HG03442 (cell line): ENCODE results near the gene DLGAP1.

Experiments used
- ATAC-seq: cut with Tn5 transposase; IDR thresholded peaks from one replicate; pipeline ENCODE4 v1.9.1; 2021; ENCODE audit warnings: mild to moderate bottlenecking, moderate library complexity; ENCODE audit not compliant: unreplicated experiment

DLGAP1 gene

GRCh38 chr18:4016391-4017049 lies 438.6 kb downstream of the DLGAP1 start:
- no peak for ATAC-seq

- no peak for ATAC-seq
Observed at GRCh38 chr18:4007846-4008245, 447.3 kb downstream of the DLGAP1 start.

GRCh38 chr18:4004183-4004829 lies 450.8 kb downstream of the DLGAP1 start:
- no peak for ATAC-seq

- no peak for ATAC-seq
Observed at GRCh38 chr18:3998698-3999333, 456.3 kb downstream of the DLGAP1 start.

GRCh38 chr18:3995476-3996102 lies 459.5 kb downstream of the DLGAP1 start:
- ATAC-seq: no peak

- no peak for ATAC-seq
Observed at GRCh38 chr18:3993941-3994687, 461.0 kb downstream of the DLGAP1 start.

- ATAC-seq: no peak
Observed at GRCh38 chr18:3985664-3986063, 469.4 kb downstream of the DLGAP1 start.

GRCh38 chr18:3985020-3985419 lies 470.1 kb downstream of the DLGAP1 start:
- ATAC-seq: no peak

GRCh38 chr18:3984163-3984757 lies 470.8 kb downstream of the DLGAP1 start:
- no peak for ATAC-seq

GRCh38 chr18:3983351-3983969 lies 471.6 kb downstream of the DLGAP1 start:
- ATAC-seq: no peak

- ATAC-seq: no peak
Observed at GRCh38 chr18:3982541-3982940, 472.6 kb downstream of the DLGAP1 start.

GRCh38 chr18:3979024-3979423 lies 476.1 kb downstream of the DLGAP1 start:
- no peak for ATAC-seq

- no peak for ATAC-seq
Observed at GRCh38 chr18:3973191-3973850, 481.8 kb downstream of the DLGAP1 start.

- ATAC-seq: no peak
Observed at GRCh38 chr18:3972291-3972930, 482.7 kb downstream of the DLGAP1 start.

GRCh38 chr18:3970929-3971328 lies 484.2 kb downstream of the DLGAP1 start:
- ATAC-seq: no peak

- ATAC-seq: no peak
Observed at GRCh38 chr18:3967359-3968180, 487.5 kb downstream of the DLGAP1 start.

- no peak for ATAC-seq
Observed at GRCh38 chr18:3966642-3967358, 488.3 kb downstream of the DLGAP1 start.

- ATAC-seq: no peak
Observed at GRCh38 chr18:3966246-3966641, 488.9 kb downstream of the DLGAP1 start.
